WTC11 (cell line): ENCODE measurements around the gene TBL1XR1. TPM values are rescaled to one million over a fixed set of nuclear protein-coding genes. Genes with fewer than 3 reads are reported as not detected.
A peak's percentile ranks its signal among the peaks of the same experiment; 100 is the strongest.

Source experiments
- ATAC-seq: fragments of 200-7000 bp; cut with Tn5 transposase; 2 replicates; pipeline ENCODE4 v1.10.0; 2021; ENCODE audit warnings: mild to moderate bottlenecking, moderate library complexity
- CTCF ChIA-PET: fragments of 300-600 bp; sonication (Branson Sonifier 250); formaldehyde crosslinking; loops from one replicate; lab custom pipeline; 2021; ENCODE audit warnings: antibody characterized with exemption; lab: Charles Lee
- POLR2A ChIA-PET: fragments of 350-600 bp; sonication (Branson Sonifier 250); formaldehyde crosslinking; loops from one replicate; lab custom pipeline; 2021; ENCODE audit warnings: antibody characterized with exemption; lab: Charles Lee
- DNase-seq: peaks from one replicate; pipeline ENCODE4 v3.0.0; 2021; ENCODE audit warnings: low spot score
- H3K27ac Mint-ChIP-seq: 2 replicates; pipeline ENCODE4 v1.8.0; 2021; ENCODE audit warnings: mixed read lengths
- H3K27me3 Mint-ChIP-seq: 2 replicates; pipeline ENCODE4 v1.8.0; 2021; ENCODE audit warnings: low read depth, mild to moderate bottlenecking, moderate library complexity, mixed read lengths
- H3K36me3 Mint-ChIP-seq: 2 replicates; pipeline ENCODE4 v1.8.0; 2021; ENCODE audit warnings: mixed read lengths
- H3K4me1 Mint-ChIP-seq: 2 replicates; pipeline ENCODE4 v1.8.0; 2022; ENCODE audit warnings: mixed read lengths
- H3K4me3 Mint-ChIP-seq: 2 replicates; pipeline ENCODE4 v1.8.0; 2021; ENCODE audit warnings: mild to moderate bottlenecking, moderate library complexity, mixed read lengths
- H3K9me3 Mint-ChIP-seq: 2 replicates; pipeline ENCODE4 v1.8.0; 2021; ENCODE audit warnings: mixed read lengths
- ATF1 ChIP-seq: sonication (generic); formaldehyde crosslinking; IDR thresholded peaks from 2 replicates; pipeline ENCODE4 v1.8.1; 2023; ENCODE audit warnings: mild to moderate bottlenecking, moderate library complexity, missing genetic modification reagents
- CREM ChIP-seq: sonication (generic); formaldehyde crosslinking; IDR thresholded peaks from 2 replicates; pipeline ENCODE4 v1.8.1; 2022; ENCODE audit warnings: mild to moderate bottlenecking, missing genetic modification reagents, moderate library complexity
- FOXJ3 ChIP-seq: sonication (generic); formaldehyde crosslinking; IDR thresholded peaks from 2 replicates; pipeline ENCODE4 v1.9.0; 2021; ENCODE audit warnings: missing genetic modification reagents, mild to moderate bottlenecking, borderline replicate concordance
- FOXP1 ChIP-seq: sonication (generic); formaldehyde crosslinking; IDR thresholded peaks from 2 replicates; pipeline ENCODE4 v1.8.0; 2022; ENCODE audit warnings: missing genetic modification reagents, mild to moderate bottlenecking, moderate library complexity, borderline replicate concordance
- NR2C2 ChIP-seq: sonication (generic); formaldehyde crosslinking; IDR thresholded peaks from 2 replicates; pipeline ENCODE4 v1.8.0; 2022; ENCODE audit warnings: mild to moderate bottlenecking, missing genetic modification reagents
- OVOL2 ChIP-seq: fragments of 250-450 bp; sonication (Bioruptor Pico); IDR thresholded peaks from 2 replicates; pipeline ENCODE4 v1.9.0; 2021; ENCODE audit warnings: mild to moderate bottlenecking, borderline replicate concordance
- ZNF396 ChIP-seq: fragments of 250-450 bp; sonication (Bioruptor Pico); IDR thresholded peaks from 2 replicates; pipeline ENCODE4 v1.8.0; 2021; ENCODE audit warnings: mild to moderate bottlenecking, moderate library complexity, borderline replicate concordance
- total RNA-seq: library from RNA; stranded (reverse); gene quantifications from 3 replicates; pipeline ENCODE4 v1.2.3, GENCODE V29; 2021
- TF ChIP-seq, protein P1 (sequence below): sonication (generic); formaldehyde crosslinking; IDR thresholded peaks from 2 replicates; pipeline ENCODE4 v1.8.1; 2023; ENCODE audit warnings: mild to moderate bottlenecking, missing genetic modification reagents, borderline replicate concordance
- TF ChIP-seq, protein P2 (sequence below): sonication (generic); formaldehyde crosslinking; IDR thresholded peaks from 2 replicates; pipeline ENCODE4 v1.8.0; 2023; ENCODE audit warnings: mild to moderate bottlenecking, missing genetic modification reagents
- TF ChIP-seq, protein P3 (sequence below): fragments of 250-450 bp; sonication (Bioruptor Pico); IDR thresholded peaks from 2 replicates; pipeline ENCODE4 v1.9.0; 2021; ENCODE audit warnings: mild to moderate bottlenecking
- TF ChIP-seq, protein P4 (sequence below): sonication (generic); formaldehyde crosslinking; IDR thresholded peaks from 2 replicates; pipeline ENCODE4 v1.8.0; 2022; ENCODE audit warnings: mild to moderate bottlenecking, missing genetic modification reagents
- TF ChIP-seq, protein P5 (sequence below): sonication (generic); formaldehyde crosslinking; IDR thresholded peaks from 2 replicates; pipeline ENCODE4 v1.8.1; 2022; ENCODE audit warnings: low read depth, missing genetic modification reagents, borderline replicate concordance
- TF ChIP-seq, protein P6 (sequence below): fragments of 250-450 bp; sonication (Bioruptor Pico); conservative IDR thresholded peaks from 2 replicates; pipeline ENCODE4 v1.9.0; 2021; ENCODE audit warnings: mild to moderate bottlenecking

TBL1XR1 gene
- total RNA-seq, 1 experiment from 2014 or later = 148 TPM

DNA sequence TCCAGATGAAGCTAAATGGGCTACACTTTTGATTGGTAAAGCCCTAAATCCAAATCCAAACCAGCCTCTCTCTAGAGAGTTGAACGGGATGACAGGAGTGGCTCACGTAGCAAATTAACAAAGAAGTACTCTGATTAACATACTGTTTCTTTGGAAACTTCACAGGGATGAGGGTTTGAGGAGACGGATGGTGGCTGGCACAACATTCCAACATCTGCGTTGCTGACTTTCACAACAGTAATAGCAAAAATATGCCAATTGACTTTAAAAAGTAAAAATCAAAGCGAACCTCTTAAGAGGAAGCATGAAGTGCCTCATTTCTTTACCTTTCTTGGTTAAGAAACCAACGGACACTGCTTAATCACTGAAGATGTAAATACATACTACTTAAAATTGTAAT, 181.4 kb downstream of the TBL1XR1 start (continued):
- TF ChIP-seq ZNF396 (no peak), NR2C2 (CRISPR knock-in tag) (no peak), FOXP1 (no peak)

DNA sequence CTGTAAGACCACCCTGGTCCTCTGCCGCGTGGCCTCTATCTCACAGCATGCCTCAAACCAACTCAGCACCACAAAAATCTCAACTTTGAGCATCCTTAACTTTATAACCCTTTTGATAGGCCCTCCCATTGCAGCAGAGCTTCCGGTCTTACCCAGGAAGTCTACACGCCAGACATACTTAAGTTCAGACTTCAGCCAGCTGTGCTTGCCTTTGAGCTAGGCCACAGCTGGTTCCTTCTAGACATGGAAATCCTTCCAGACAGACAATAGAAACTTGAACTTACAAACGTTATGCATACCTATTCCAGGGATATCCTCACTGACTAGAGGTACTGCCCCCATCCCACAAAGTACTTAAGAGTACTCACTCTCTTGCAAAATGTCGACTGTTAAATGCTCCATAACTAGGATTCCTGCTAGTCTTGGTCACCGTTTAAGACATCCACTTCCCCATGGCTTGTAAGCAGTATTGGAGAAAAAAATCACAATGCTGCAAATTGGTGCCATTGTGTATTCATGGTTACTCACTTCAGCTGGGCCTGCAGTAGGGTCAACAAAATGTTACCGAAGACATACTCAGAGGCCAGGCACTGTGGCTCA, 183.5 kb downstream of the TBL1XR1 start:
- peak overlapping the region; percentile 2; the same call in 1 of the 2 replicates for H3K27ac Mint-ChIP-seq
- no peak overlapping the region for H3K4me3 Mint-ChIP-seq
- ATAC-seq = peak; percentile 52

DNA sequence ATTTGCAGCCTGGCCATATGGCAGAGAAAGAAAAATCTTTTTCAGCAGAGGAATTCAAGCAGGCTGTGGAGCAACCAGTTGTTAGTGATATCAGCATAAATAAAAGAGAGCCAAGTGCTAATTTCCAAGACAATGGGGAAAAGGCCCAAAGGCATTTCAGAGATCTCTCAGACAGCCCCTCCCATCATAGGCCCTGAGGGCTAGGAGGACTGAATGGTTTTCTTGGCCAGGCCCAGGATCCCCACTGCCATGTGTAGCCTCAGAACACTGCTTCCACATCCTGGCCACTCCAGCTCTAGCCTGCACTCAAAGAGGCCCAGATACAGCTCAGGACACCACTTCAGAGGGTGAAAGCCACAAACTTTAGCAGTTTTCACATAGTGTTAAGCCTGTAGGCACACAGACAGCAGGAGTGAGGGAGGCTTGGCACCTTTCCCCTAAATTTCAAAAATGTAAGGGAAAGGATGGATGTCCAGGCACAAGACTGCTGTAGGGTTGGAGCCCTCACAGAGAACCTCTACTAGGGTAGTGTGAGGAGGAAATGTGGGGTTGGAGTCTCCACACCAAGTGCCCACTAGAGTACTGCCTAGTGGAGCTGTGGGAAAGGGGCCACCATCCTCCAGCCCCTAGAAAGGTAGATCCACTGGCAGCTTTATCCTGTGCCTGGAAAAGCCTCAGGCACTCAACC, 191.4 kb downstream of the TBL1XR1 start:
- no peak overlapping the region for H3K27ac Mint-ChIP-seq
- peaks cover 42% of the 10 kb centered on the region for H3K9me3 Mint-ChIP-seq
- ATAC-seq = peak; percentile 57
- no peak overlapping the region for H3K4me3 Mint-ChIP-seq
- ChIA-PET POLR2A (no interaction called here), CTCF (no interaction called here)
- H3K4me1 Mint-ChIP-seq = no peaks in the 10 kb centered on the region
- DNase-seq = no peak
- H3K36me3 Mint-ChIP-seq = peaks cover 34% of the 10 kb centered on the region
- no peaks in the 10 kb centered on the region for H3K27me3 Mint-ChIP-seq
- TF ChIP-seq, protein P1, sequence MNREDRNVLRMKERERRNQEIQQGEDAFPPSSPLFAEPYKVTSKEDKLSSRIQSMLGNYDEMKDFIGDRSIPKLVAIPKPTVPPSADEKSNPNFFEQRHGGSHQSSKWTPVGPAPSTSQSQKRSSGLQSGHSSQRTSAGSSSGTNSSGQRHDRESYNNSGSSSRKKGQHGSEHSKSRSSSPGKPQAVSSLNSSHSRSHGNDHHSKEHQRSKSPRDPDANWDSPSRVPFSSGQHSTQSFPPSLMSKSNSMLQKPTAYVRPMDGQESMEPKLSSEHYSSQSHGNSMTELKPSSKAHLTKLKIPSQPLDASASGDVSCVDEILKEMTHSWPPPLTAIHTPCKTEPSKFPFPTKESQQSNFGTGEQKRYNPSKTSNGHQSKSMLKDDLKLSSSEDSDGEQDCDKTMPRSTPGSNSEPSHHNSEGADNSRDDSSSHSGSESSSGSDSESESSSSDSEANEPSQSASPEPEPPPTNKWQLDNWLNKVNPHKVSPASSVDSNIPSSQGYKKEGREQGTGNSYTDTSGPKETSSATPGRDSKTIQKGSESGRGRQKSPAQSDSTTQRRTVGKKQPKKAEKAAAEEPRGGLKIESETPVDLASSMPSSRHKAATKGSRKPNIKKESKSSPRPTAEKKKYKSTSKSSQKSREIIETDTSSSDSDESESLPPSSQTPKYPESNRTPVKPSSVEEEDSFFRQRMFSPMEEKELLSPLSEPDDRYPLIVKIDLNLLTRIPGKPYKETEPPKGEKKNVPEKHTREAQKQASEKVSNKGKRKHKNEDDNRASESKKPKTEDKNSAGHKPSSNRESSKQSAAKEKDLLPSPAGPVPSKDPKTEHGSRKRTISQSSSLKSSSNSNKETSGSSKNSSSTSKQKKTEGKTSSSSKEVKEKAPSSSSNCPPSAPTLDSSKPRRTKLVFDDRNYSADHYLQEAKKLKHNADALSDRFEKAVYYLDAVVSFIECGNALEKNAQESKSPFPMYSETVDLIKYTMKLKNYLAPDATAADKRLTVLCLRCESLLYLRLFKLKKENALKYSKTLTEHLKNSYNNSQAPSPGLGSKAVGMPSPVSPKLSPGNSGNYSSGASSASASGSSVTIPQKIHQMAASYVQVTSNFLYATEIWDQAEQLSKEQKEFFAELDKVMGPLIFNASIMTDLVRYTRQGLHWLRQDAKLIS = no peak
- TF ChIP-seq, protein P2, sequence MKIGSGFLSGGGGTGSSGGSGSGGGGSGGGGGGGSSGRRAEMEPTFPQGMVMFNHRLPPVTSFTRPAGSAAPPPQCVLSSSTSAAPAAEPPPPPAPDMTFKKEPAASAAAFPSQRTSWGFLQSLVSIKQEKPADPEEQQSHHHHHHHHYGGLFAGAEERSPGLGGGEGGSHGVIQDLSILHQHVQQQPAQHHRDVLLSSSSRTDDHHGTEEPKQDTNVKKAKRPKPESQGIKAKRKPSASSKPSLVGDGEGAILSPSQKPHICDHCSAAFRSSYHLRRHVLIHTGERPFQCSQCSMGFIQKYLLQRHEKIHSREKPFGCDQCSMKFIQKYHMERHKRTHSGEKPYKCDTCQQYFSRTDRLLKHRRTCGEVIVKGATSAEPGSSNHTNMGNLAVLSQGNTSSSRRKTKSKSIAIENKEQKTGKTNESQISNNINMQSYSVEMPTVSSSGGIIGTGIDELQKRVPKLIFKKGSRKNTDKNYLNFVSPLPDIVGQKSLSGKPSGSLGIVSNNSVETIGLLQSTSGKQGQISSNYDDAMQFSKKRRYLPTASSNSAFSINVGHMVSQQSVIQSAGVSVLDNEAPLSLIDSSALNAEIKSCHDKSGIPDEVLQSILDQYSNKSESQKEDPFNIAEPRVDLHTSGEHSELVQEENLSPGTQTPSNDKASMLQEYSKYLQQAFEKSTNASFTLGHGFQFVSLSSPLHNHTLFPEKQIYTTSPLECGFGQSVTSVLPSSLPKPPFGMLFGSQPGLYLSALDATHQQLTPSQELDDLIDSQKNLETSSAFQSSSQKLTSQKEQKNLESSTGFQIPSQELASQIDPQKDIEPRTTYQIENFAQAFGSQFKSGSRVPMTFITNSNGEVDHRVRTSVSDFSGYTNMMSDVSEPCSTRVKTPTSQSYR (CRISPR knock-in tag) = no peak
- TF ChIP-seq, protein P3, sequence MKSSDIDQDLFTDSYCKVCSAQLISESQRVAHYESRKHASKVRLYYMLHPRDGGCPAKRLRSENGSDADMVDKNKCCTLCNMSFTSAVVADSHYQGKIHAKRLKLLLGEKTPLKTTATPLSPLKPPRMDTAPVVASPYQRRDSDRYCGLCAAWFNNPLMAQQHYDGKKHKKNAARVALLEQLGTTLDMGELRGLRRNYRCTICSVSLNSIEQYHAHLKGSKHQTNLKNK = no peak
- TF ChIP-seq FOXJ3 (no peak), OVOL2 (no peak)
- TF ChIP-seq, protein P4, sequence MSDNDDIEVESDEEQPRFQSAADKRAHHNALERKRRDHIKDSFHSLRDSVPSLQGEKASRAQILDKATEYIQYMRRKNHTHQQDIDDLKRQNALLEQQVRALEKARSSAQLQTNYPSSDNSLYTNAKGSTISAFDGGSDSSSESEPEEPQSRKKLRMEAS (CRISPR knock-in tag) = no peak
- TF ChIP-seq, protein P5, sequence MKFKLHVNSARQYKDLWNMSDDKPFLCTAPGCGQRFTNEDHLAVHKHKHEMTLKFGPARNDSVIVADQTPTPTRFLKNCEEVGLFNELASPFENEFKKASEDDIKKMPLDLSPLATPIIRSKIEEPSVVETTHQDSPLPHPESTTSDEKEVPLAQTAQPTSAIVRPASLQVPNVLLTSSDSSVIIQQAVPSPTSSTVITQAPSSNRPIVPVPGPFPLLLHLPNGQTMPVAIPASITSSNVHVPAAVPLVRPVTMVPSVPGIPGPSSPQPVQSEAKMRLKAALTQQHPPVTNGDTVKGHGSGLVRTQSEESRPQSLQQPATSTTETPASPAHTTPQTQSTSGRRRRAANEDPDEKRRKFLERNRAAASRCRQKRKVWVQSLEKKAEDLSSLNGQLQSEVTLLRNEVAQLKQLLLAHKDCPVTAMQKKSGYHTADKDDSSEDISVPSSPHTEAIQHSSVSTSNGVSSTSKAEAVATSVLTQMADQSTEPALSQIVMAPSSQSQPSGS (CRISPR knock-in tag) = no peak
- TF ChIP-seq, protein P6, sequence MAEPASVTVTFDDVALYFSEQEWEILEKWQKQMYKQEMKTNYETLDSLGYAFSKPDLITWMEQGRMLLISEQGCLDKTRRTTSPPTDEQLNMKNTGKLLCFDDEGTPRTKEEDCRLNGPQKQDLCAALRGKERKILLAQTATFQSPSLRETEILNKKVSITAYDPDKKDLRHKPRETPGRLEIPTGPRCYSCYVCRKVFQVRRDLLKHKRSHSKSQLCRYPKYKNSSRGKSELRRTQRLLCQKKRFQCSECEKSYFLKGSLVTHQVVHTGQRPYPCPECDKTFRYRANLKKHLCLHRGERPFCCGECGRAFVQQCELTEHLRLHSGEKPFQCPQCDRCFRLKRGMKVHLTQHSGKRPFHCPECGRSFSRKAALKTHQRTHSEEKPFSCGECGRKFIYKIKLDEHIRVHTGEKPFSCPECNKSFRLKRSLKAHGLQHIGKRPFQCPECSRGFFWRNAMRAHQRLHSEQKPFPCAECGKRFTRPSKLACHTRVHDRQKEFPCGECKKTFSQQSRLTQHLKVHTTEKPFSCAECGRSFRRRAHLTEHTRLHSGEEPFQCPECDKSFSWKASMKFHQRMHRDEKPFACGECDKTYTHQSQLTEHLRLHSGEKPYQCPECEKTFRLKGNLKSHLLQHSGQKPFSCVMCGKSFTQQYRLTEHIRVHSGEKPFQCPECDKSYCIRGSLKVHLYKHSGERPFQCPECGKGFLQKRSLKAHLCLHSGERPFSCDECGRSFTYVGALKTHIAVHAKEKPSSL = no peak

More for the DNA sequence above, 183.5 kb downstream of the TBL1XR1 start:
- H3K4me1 Mint-ChIP-seq = peaks cover 31% of the 10 kb centered on the region
- H3K9me3 Mint-ChIP-seq = no peaks in the 10 kb centered on the region
- CTCF ChIA-PET = no interaction called here
- POLR2A ChIA-PET = no interaction called here
- H3K36me3 Mint-ChIP-seq = peaks cover 6% of the 10 kb centered on the region
- H3K27me3 Mint-ChIP-seq = no peaks in the 10 kb centered on the region
- TF ChIP-seq CREM (CRISPR knock-in tag) = no peak
- TF ChIP-seq ATF1 (CRISPR knock-in tag) = no peak
- TF ChIP-seq, protein P1 = no peak
- TF ChIP-seq, all 79 proteins: peak for 0
- no peak for DNase-seq
